Measurements from ENCODE around the gene AFG3L2. TPM values are rescaled to one million over a fixed set of nuclear protein-coding genes. Genes with fewer than 3 reads are reported as not detected.

The AFG3L2 gene
- total and polyA plus RNA-seq, 4 donors = 16.4 to 41.3 (median 33.8) TPM

DNA sequence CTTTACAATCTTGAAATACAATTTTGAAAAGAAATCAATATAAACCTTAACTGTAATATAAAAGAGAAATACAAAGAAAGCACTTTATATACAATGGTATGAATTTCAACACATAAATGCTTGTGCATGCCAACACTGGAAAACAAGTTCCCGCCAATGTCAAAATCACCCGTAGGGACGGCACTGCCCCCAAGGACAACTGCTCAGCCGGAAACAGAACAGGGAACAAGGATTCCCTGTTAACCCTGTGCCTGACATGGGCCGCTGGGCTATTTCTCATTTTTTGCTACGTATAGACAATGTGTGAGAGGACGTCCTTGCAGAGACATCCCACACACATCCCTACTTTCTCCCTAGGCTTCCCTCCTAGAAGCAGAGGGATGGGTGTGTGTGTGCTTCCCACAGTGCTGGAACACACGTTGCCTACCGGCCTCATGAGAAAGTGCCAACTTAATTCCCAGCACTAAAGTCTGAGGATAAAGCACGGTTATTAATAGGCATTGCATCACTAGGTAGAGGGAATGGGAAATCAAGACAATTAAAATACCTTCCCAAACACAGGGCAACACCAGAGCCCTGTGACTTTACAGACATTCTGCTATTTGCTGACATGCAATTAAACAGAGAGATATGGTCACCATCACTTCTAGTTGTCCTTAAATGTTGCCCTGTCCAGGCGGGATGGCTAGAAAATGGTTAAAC, 14.4 kb downstream of the AFG3L2 start:
- WGBS, 2 donors = 88 to 90% methylated on average over 11 of the region's 11 CpGs
- Histone ChIP-seq H3K4me3 (no peak overlapping the region), H3K4me1 (ENCODE audit: control insufficient read depth in 5 of 5, insufficient read depth in 5 of 5, low read length in 5 of 5) (peaks cover 0 to 5% (median 0%) of the 10 kb centered on the region in 5 donors), H3K36me3 (ENCODE audit: control insufficient read depth in 4 of 4, insufficient read depth in 4 of 4, low read length in 4 of 4) (peaks cover 25 to 45% (median 37%) of the 10 kb centered on the region in 4 donors), H3K27me3 (ENCODE audit: control insufficient read depth in 3 of 3, insufficient read depth in 3 of 3, low read length in 2 of 3) (no peaks in the 10 kb centered on the region), H3K9ac (ENCODE audit: insufficient read depth in 1 of 2, low read length in 2 of 2) (no peak overlapping the region), H3K27ac (ENCODE audit: low read depth in 1 of 2, low read length in 1 of 2) (peak overlapping the region in 1 of 2 donors; percentile 69), H3K9me3 (ENCODE audit: control insufficient read depth in 4 of 4, insufficient read depth in 3 of 4, low read length in 3 of 4) (no peaks in the 10 kb centered on the region)
- TF ChIP-seq, protein P1, sequence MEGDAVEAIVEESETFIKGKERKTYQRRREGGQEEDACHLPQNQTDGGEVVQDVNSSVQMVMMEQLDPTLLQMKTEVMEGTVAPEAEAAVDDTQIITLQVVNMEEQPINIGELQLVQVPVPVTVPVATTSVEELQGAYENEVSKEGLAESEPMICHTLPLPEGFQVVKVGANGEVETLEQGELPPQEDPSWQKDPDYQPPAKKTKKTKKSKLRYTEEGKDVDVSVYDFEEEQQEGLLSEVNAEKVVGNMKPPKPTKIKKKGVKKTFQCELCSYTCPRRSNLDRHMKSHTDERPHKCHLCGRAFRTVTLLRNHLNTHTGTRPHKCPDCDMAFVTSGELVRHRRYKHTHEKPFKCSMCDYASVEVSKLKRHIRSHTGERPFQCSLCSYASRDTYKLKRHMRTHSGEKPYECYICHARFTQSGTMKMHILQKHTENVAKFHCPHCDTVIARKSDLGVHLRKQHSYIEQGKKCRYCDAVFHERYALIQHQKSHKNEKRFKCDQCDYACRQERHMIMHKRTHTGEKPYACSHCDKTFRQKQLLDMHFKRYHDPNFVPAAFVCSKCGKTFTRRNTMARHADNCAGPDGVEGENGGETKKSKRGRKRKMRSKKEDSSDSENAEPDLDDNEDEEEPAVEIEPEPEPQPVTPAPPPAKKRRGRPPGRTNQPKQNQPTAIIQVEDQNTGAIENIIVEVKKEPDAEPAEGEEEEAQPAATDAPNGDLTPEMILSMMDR (IDR thresholded peaks at IDR 0.05; ENCODE audit: control extremely low read depth, extremely low read depth) = no peak
- ATAC-seq (ENCODE audit: insufficient read depth, low FRiP score) (no peak), DNase-seq (no peak)

DNA sequence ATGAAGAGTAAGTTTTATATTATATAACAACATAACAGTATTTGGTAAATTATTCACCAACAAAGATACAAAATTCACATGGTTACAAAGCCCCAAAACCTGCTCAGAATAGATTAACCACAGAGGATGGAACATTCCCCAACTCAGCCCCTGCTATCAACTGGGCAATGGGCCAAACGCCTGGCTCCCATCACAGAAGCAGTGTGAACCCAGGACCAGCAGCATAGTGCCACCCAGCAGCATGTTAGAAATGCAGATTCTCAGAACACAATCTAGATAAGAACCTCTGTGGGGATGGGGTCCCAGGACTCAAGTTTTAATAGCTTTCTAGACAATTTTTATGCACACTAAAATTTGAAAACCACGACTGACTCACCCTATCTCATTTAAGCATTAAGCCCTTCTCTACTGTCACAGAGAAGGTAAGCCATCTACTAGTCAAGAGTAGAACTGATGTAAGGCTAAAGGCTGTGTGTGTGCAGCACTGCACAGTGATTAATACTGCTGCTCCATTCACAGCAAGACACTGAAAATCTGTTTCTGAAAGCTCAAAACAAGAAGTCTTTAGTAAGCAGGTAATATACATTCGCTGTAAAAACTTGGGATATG, 15.2 kb downstream of the AFG3L2 start:
- Histone ChIP-seq H3K4me3 (no peak overlapping the region), H3K4me1 (ENCODE audit: control insufficient read depth in 5 of 5, insufficient read depth in 5 of 5, low read length in 5 of 5) (peaks cover 0 to 5% (median 0%) of the 10 kb centered on the region in 5 donors), H3K27me3 (ENCODE audit: control insufficient read depth in 3 of 3, insufficient read depth in 3 of 3, low read length in 2 of 3) (no peaks in the 10 kb centered on the region), H3K27ac (ENCODE audit: low read depth in 1 of 2, low read length in 1 of 2) (peak overlapping the region in 1 of 2 donors; percentile 62), H3K9ac (ENCODE audit: insufficient read depth in 1 of 2, low read length in 2 of 2) (no peak overlapping the region), H3K36me3 (ENCODE audit: control insufficient read depth in 4 of 4, insufficient read depth in 4 of 4, low read length in 4 of 4) (peaks cover 25 to 45% (median 36%) of the 10 kb centered on the region in 4 donors), H3K9me3 (ENCODE audit: control insufficient read depth in 4 of 4, insufficient read depth in 3 of 4, low read length in 3 of 4) (no peaks in the 10 kb centered on the region)
- no peak for DNase-seq
- TF ChIP-seq, protein P1 (IDR thresholded peaks at IDR 0.05; ENCODE audit: control extremely low read depth, extremely low read depth) = no peak
- 82 to 93% methylated on average over 3 of the region's 3 CpGs for WGBS, 2 donors
- ATAC-seq (ENCODE audit: insufficient read depth, low FRiP score) = no peak

DNA sequence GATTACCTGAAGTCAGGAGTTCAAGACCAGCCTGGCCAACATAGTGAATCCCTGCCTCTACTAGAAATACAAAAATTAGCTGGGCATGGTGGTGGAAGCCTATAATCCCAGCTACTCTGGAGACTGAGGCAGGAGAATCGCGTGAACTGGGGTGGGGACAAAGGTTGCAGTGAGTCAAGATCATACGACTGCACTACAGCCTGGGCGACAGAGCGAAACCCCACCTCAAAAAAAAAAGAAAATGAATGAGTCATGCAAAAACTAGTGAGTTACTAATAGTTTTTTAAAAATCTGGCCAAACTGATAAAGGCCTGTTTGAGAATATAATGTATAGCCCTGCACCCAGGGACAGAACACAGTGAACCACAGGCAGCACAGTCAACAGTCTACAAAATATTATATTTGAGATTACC, 17.5 kb downstream of the AFG3L2 start:
- no peak overlapping the region for H3K27ac ChIP-seq (ENCODE audit: low read depth in 1 of 2, low read length in 1 of 2)
- H3K4me3 ChIP-seq = no peak overlapping the region
- DNase-seq (no peak), ATAC-seq (ENCODE audit: insufficient read depth, low FRiP score) (no peak)
- no peak overlapping the region for H3K9ac ChIP-seq (ENCODE audit: insufficient read depth in 1 of 2, low read length in 2 of 2)
- H3K4me1 ChIP-seq (ENCODE audit: control insufficient read depth in 5 of 5, insufficient read depth in 5 of 5, low read length in 5 of 5) = peaks cover 0 to 5% (median 0%) of the 10 kb centered on the region in 5 donors
- peaks cover 29 to 41% (median 38%) of the 10 kb centered on the region in 4 donors for H3K36me3 ChIP-seq (ENCODE audit: control insufficient read depth in 4 of 4, insufficient read depth in 4 of 4, low read length in 4 of 4)
- no peaks in the 10 kb centered on the region for H3K27me3 ChIP-seq (ENCODE audit: control insufficient read depth in 3 of 3, insufficient read depth in 3 of 3, low read length in 2 of 3)
- TF ChIP-seq, protein P1 (IDR thresholded peaks at IDR 0.05; ENCODE audit: control extremely low read depth, extremely low read depth) = no peak
- no peaks in the 10 kb centered on the region for H3K9me3 ChIP-seq (ENCODE audit: control insufficient read depth in 4 of 4, insufficient read depth in 3 of 4, low read length in 3 of 4)
- WGBS, 2 donors = 98% methylated on average over 5 of the region's 5 CpGs

All from lung (tissue), 12 donors.